HAP-1 (cell line): ENCODE results near the gene CLCN7.

Experiments
- DNase-seq, 2 experiments: peaks; one replicate each; pipeline ENCODE4 v3.0.0-alpha.2; 2016 to 2020; ENCODE audit warnings: low spot score in 2 of 2
- H3K27me3 ChIP-seq: fragments of 250-450 bp; sonication (Bioruptor Pico); 2 replicates; pipeline ENCODE4 v1.5.1; 2020; ENCODE audit warnings: low read depth, mild to moderate bottlenecking, moderate library complexity
- H3K36me3 ChIP-seq: fragments of 250-450 bp; sonication (Bioruptor Pico); replicated peaks from 2 replicates; pipeline ENCODE4 v1.5.1; 2020; ENCODE audit warnings: mild to moderate bottlenecking
- H3K4me1 ChIP-seq: fragments of 250-450 bp; sonication (Bioruptor Pico); 2 replicates; pipeline ENCODE4 v1.5.1; 2020; ENCODE audit warnings: mild to moderate bottlenecking
- H3K4me3 ChIP-seq: fragments of 250-450 bp; sonication (Bioruptor Pico); 2 replicates; pipeline ENCODE4 v1.5.1; 2020; ENCODE audit warnings: mild to moderate bottlenecking, moderate library complexity
- H3K9me3 ChIP-seq: fragments of 250-450 bp; sonication (Bioruptor Pico); 2 replicates; pipeline ENCODE4 v1.5.1; 2020; ENCODE audit warnings: mild to moderate bottlenecking, moderate library complexity
- in situ Hi-C: fragments of 300-500 bp; cut with MboI; formaldehyde crosslinking; loops from 3 replicates; pipeline ENCODE4 v1.14.3; 2020; ENCODE audit warnings: low sequenced_read_pairs, inconsistent platforms, mixed read lengths

CLCN7 gene

GRCh38 chr16:1434644-1435592 lies 39.9 kb downstream of the CLCN7 start:
- Histone ChIP-seq H3K4me1 (no peaks in the 10 kb centered on the region), H3K4me3 (no peak overlapping the region), H3K27me3 (no peaks in the 10 kb centered on the region), H3K36me3 (no peaks in the 10 kb centered on the region), H3K9me3 (no peaks in the 10 kb centered on the region)
- in situ Hi-C loops: no loop called here
- DNase-seq: no peak

- no peaks in the 10 kb centered on the region for H3K27me3 ChIP-seq
- no peak for DNase-seq
- no peak overlapping the region for H3K4me3 ChIP-seq
- no peaks in the 10 kb centered on the region for H3K4me1 ChIP-seq
- no peaks in the 10 kb centered on the region for H3K9me3 ChIP-seq
- in situ Hi-C loops: no loop called here
- no peaks in the 10 kb centered on the region for H3K36me3 ChIP-seq
Observed at GRCh38 chr16:1433756-1434155, 41.1 kb downstream of the CLCN7 start.

GRCh38 chr16:1433263-1433560 lies 41.6 kb downstream of the CLCN7 start:
- Histone ChIP-seq H3K9me3 (no peaks in the 10 kb centered on the region), H3K27me3 (no peaks in the 10 kb centered on the region), H3K36me3 (no peaks in the 10 kb centered on the region), H3K4me1 (no peaks in the 10 kb centered on the region; the same call in 1 of the 2 replicates), H3K4me3 (no peak overlapping the region)
- in situ Hi-C loops: no loop called here
- no peak for DNase-seq

GRCh38 chr16:1432388-1433262 lies 42.2 kb downstream of the CLCN7 start:
- Histone ChIP-seq H3K36me3 (no peaks in the 10 kb centered on the region), H3K27me3 (no peaks in the 10 kb centered on the region), H3K9me3 (no peaks in the 10 kb centered on the region), H3K4me3 (no peak overlapping the region), H3K4me1 (no peaks in the 10 kb centered on the region; the same call in 1 of the 2 replicates)
- DNase-seq: no peak
- in situ Hi-C loops: no loop called here

GRCh38 chr16:1431497-1432270 lies 43.1 kb downstream of the CLCN7 start:
- no peaks in the 10 kb centered on the region for H3K36me3 ChIP-seq
- H3K4me1 ChIP-seq: no peaks in the 10 kb centered on the region; the same call in 1 of the 2 replicates
- DNase-seq: no peak
- no peaks in the 10 kb centered on the region for H3K27me3 ChIP-seq
- H3K9me3 ChIP-seq: no peaks in the 10 kb centered on the region
- in situ Hi-C loops: no loop called here
- H3K4me3 ChIP-seq: no peak overlapping the region

- no peak for DNase-seq
- Histone ChIP-seq H3K36me3 (no peaks in the 10 kb centered on the region), H3K27me3 (no peaks in the 10 kb centered on the region), H3K4me3 (no peak within 1 kb of the TSS), H3K4me1 (no peaks in the 10 kb centered on the region; the same call in 1 of the 2 replicates), H3K9me3 (no peaks in the 10 kb centered on the region)
- in situ Hi-C loops: no loop called here
Observed at GRCh38 chr16:1430759-1431496, 43.9 kb downstream of the CLCN7 start, which contains the start of gene PERCC1. Gene PERCC1 (plus strand): TSS chr16:1431078. CDS start chr16:1432594, 1,516 bp downstream.

GRCh38 chr16:1430214-1430758 lies 44.5 kb downstream of the CLCN7 start:
- H3K27me3 ChIP-seq: no peaks in the 10 kb centered on the region
- no peaks in the 10 kb centered on the region; the same call in 1 of the 2 replicates for H3K4me1 ChIP-seq
- in situ Hi-C loops: no loop called here
- H3K9me3 ChIP-seq: no peaks in the 10 kb centered on the region
- no peak for DNase-seq
- H3K36me3 ChIP-seq: no peaks in the 10 kb centered on the region
- H3K4me3 ChIP-seq: no peak overlapping the region

- Histone ChIP-seq H3K9me3 (no peaks in the 10 kb centered on the region), H3K4me3 (no peak overlapping the region)
- in situ Hi-C loops: no loop called here
Observed at GRCh38 chr16:1429631-1430030, 45.2 kb downstream of the CLCN7 start.

GRCh38 chr16:1429012-1429411 lies 45.8 kb downstream of the CLCN7 start:
- H3K36me3 ChIP-seq: no peaks in the 10 kb centered on the region
- no peak for DNase-seq
- H3K9me3 ChIP-seq: no peaks in the 10 kb centered on the region
- H3K27me3 ChIP-seq: no peaks in the 10 kb centered on the region
- in situ Hi-C loops: no loop called here
- no peaks in the 10 kb centered on the region; the same call in 1 of the 2 replicates for H3K4me1 ChIP-seq
- H3K4me3 ChIP-seq: no peak overlapping the region

More at GRCh38 chr16:1429631-1430030, 45.2 kb downstream of the CLCN7 start:
- DNase-seq: no peak
- H3K27me3 ChIP-seq: no peaks in the 10 kb centered on the region
- H3K36me3 ChIP-seq: no peaks in the 10 kb centered on the region
- no peaks in the 10 kb centered on the region; the same call in 1 of the 2 replicates for H3K4me1 ChIP-seq

- no peaks in the 10 kb centered on the region for H3K27me3 ChIP-seq
- DNase-seq: peak; percentile 15 to 80
Observed at GRCh38 chr16:1428511-1428910, 46.3 kb downstream of the CLCN7 start.

GRCh38 chr16:1427473-1428461 lies 47.1 kb downstream of the CLCN7 start:
- no peak for DNase-seq
- in situ Hi-C loops: no loop called here
- Histone ChIP-seq H3K4me3 (no peak overlapping the region), H3K4me1 (no peaks in the 10 kb centered on the region; the same call in 1 of the 2 replicates), H3K27me3 (no peaks in the 10 kb centered on the region), H3K9me3 (no peaks in the 10 kb centered on the region), H3K36me3 (no peaks in the 10 kb centered on the region)

More at GRCh38 chr16:1428511-1428910, 46.3 kb downstream of the CLCN7 start:
- H3K4me1 ChIP-seq: no peaks in the 10 kb centered on the region; the same call in 1 of the 2 replicates
- H3K9me3 ChIP-seq: no peaks in the 10 kb centered on the region
- in situ Hi-C loops: no loop called here
- H3K36me3 ChIP-seq: no peaks in the 10 kb centered on the region
- H3K4me3 ChIP-seq: no peak overlapping the region
